ENCODE results near the gene CSNK2A3.
"Not testable (repeated sequence)": the region's sequence is repeated elsewhere in the genome, so short reads cannot be mapped to it uniquely, and the experiment has no call there.

Gene CSNK2A3

DNA sequence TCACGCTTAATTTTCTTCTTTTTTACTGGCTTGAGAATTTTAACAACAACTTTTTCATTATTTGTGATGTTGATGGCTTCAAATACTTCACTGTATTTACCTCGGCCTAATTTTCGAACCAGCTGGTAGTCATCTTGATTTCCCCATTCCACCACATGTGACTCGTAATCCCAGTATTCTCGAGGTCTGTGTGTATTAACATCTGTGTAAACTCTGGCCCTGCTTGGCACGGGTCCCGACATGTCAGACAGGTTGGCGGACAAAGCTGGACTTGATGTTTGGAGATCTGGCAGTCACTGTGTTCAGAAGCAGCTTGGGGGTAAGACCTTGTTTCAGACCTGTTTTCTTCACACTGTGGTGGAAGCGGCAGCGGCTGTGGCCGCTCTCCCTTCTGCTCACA lies at the start of gene CSNK2A3:
CSNK2A3 (minus strand) TSS at position 373 of the 400 bp plus-strand sequence; CDS start at position 242, 131 bp downstream.
- in situ Hi-C loops (cut with HindIII; ENCODE audit: low sequenced_read_pairs); DNase-seq (ENCODE audit: low read depth); H3K4me3 ChIP-seq (ENCODE audit: low read depth, low read length): not testable (repeated sequence)

DNA sequence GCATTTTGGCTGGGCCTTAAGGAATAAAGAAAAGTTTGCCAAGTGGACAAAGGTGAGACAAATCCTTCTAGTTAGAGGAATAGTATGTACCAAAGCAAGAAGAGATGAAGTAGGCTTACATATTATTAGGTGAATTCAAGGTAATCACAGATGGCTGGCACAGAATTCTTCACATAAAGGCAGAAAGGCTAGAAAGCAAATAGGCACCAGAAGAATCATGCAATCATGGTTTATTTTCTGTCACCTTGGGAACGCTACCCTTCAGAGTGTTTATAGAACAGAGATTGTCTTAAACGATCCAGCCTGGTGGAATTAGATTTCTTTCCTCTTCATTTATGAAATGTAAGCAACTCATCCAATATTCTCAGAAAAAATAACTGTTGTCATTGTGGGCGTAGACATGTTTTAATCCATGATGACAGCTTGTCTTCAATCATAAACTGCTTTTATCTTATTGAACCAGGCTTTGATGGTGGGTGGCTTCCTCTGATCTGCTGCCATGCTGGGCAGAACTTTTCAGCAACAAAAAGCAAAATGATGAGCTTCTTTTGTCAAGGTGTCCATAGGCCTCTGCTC lies 49.0 kb upstream of the CSNK2A3 start:
- in situ Hi-C loops (cut with HindIII; ENCODE audit: low sequenced_read_pairs): no loop called here
- TF ChIP-seq, protein P1, sequence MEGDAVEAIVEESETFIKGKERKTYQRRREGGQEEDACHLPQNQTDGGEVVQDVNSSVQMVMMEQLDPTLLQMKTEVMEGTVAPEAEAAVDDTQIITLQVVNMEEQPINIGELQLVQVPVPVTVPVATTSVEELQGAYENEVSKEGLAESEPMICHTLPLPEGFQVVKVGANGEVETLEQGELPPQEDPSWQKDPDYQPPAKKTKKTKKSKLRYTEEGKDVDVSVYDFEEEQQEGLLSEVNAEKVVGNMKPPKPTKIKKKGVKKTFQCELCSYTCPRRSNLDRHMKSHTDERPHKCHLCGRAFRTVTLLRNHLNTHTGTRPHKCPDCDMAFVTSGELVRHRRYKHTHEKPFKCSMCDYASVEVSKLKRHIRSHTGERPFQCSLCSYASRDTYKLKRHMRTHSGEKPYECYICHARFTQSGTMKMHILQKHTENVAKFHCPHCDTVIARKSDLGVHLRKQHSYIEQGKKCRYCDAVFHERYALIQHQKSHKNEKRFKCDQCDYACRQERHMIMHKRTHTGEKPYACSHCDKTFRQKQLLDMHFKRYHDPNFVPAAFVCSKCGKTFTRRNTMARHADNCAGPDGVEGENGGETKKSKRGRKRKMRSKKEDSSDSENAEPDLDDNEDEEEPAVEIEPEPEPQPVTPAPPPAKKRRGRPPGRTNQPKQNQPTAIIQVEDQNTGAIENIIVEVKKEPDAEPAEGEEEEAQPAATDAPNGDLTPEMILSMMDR (IDR thresholded peaks at IDR 0.05; ENCODE audit: low read depth, low read length, missing control alignments): no peak
- no peak for DNase-seq (ENCODE audit: low read depth)
- no peak overlapping the region for H3K4me3 ChIP-seq (ENCODE audit: low read depth, low read length)

DNA sequence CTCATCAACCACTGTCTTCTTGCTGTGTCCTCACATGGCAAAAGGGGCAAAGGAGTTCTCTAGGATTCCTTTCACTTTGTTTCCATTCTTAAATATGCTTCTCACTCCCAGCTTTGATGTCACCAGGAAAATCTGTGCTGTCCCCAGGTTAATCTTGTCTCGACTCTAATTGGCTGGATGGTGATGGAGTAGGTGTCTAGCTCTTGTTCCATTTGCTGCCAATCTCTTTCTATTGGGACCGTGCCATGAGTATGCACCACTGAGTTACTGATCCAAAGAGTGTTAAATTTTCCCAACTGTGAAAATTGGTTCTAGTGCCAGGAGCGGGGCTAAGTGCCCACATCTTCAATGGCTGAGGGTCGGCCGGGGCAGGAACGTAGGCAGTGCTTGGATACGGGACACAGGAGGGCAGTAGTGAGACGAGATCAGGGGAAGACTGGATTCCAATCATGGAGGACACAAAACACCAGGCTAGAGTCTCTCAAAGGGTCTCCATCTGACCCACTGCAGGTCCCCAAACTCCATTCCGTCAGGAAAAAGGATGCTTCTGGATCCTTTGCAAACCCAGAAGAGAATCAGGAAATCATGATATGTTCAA lies 47.7 kb upstream of the CSNK2A3 start:
- no peak for DNase-seq (ENCODE audit: low read depth)

DNA sequence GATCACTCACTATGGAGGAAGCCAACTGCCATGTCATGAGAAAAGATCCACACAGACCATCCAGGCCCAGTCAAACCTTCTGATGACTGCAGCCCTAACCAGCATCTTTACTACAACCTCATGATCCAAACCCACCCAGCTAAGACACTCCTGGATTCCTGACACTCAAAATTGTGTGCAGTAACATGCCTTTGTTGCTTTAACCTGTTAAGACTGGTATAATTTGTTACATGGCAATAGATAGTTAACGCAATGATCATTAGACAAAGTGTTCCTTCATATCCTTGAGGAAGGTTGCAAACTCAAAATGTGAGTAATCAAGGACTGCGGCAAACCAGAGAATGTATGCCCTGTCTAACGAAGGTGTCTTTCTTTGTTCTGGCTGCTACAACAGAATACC lies 47.1 kb upstream of the CSNK2A3 start:
- no peak overlapping the region for H3K4me3 ChIP-seq (ENCODE audit: low read depth, low read length)
- TF ChIP-seq, protein P1 (IDR thresholded peaks at IDR 0.05; ENCODE audit: low read depth, low read length, missing control alignments): no peak
- in situ Hi-C loops (cut with HindIII; ENCODE audit: low sequenced_read_pairs): no loop called here
- no peak for DNase-seq (ENCODE audit: low read depth)

More for the DNA sequence above, 47.7 kb upstream of the CSNK2A3 start:
- TF ChIP-seq, protein P1 (IDR thresholded peaks at IDR 0.05; ENCODE audit: low read depth, low read length, missing control alignments): no peak
- H3K4me3 ChIP-seq (ENCODE audit: low read depth, low read length): no peak overlapping the region
- in situ Hi-C loops (cut with HindIII; ENCODE audit: low sequenced_read_pairs): no loop called here

DNA sequence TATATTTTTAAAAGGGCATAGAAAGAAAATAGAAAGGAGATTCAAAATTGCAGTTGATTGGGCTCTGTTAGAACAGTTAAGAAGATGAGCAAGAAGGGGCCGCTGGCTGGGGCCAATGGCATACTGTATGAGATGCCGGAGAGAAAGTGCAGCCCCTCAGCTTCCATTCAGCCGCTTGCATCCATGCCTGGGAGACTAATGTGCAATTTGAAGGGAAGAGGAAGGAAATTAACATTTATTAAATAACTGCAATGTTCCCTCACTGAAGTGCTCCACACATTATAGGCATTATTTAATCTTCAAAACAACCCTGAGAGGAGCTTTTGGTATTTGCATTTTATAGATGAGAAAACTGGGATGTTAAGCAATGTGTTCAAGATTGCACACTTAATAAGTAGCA lies 44.7 kb upstream of the CSNK2A3 start:
- DNase-seq (ENCODE audit: low read depth): no peak
- TF ChIP-seq, protein P1 (IDR thresholded peaks at IDR 0.05; ENCODE audit: low read depth, low read length, missing control alignments): no peak
- in situ Hi-C loops (cut with HindIII; ENCODE audit: low sequenced_read_pairs): no loop called here
- H3K4me3 ChIP-seq (ENCODE audit: low read depth, low read length): no peak overlapping the region

DNA sequence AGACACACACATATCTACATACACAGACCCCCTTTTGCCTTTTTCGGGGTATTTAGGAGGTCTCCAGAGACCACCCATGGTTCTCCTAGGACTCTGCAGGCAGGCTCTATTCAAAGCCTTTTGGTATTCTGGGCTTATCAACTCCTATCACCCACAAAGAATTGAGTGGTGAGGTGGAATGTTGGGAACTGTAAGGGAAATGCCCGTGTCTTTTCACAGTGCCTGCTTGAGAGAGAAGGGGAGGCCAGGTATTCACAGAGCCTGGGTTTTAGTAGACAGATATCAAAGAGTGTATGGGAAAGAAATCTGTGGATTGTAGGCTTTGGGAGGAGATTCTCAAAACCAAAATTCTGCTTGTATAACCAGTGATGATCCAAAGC lies 44.0 kb upstream of the CSNK2A3 start:
- no peak for DNase-seq (ENCODE audit: low read depth)
- in situ Hi-C loops (cut with HindIII; ENCODE audit: low sequenced_read_pairs): no loop called here
- TF ChIP-seq, protein P1 (IDR thresholded peaks at IDR 0.05; ENCODE audit: low read depth, low read length, missing control alignments): no peak

DNA sequence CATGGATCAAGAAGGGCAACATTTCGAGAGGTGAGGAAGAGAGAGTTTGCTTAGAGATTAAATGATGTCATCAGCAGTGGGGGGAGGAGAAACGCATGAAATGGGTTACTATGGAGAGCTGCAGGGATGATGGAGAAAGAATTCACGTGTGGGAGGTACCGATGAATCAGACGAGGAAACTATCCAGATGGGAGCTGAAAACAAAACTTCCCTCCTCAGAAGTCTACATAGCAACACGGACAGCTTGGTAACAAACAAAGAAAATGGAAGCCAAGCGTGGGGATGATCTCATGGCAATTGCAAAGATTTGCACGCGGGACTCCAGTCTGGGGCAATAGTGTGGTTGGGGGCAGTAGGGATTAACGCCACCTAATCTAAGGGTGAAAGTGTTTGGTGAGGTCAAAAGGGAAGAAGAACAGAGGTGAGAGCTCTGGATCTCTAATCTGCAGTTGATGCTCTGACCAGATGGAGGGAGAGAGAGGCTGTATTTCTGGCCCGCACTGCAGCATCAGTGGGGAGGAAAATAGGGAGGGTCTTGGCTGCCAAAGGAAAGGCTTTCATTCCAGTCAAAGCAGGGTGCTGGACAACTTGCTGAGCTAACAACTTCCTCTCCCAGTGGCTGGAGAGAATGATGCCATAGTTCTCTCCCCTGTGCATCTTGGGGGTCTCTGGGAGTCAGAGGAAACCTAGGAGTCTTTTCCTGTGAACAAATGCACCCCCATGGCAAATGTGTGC lies 43.4 kb upstream of the CSNK2A3 start:
- TF ChIP-seq, protein P1 (IDR thresholded peaks at IDR 0.05; ENCODE audit: low read depth, low read length, missing control alignments): no peak
- no peak overlapping the region for H3K4me3 ChIP-seq (ENCODE audit: low read depth, low read length)
- in situ Hi-C loops (cut with HindIII; ENCODE audit: low sequenced_read_pairs): no loop called here
- DNase-seq (ENCODE audit: low read depth): peak; percentile 68

More for the DNA sequence above, 44.0 kb upstream of the CSNK2A3 start:
- H3K4me3 ChIP-seq (ENCODE audit: low read depth, low read length): no peak overlapping the region

All from astrocyte of the cerebellum (primary cell).